Measurements from ENCODE around the gene ESF1.
"Not testable (repeated sequence)": the region's sequence is repeated elsewhere in the genome, so short reads cannot be mapped to it uniquely, and the experiment has no call there.

ESF1 gene

GRCh38 chr20:13788167-13788834 is 3.6 kb upstream of the ESF1 start:
- DNase-seq (ENCODE audit: low read depth in 2 of 2): no peak

GRCh38 chr20:13786143-13786828 is 1.6 kb upstream of the ESF1 start:
- DNase-seq (ENCODE audit: low read depth in 2 of 2): no peak

- DNase-seq (ENCODE audit: low read depth in 2 of 2): no peak
These were observed 337 bp downstream of the ESF1 start for GRCh38 chr20:13784271-13784892.

GRCh38 chr20:13783528-13783927 is 1.2 kb downstream of the ESF1 start:
- no peak for DNase-seq (ENCODE audit: low read depth in 2 of 2)

- no peak for DNase-seq (ENCODE audit: low read depth in 2 of 2)
These were observed 5.9 kb downstream of the ESF1 start for GRCh38 chr20:13778827-13779226.

- no peak for DNase-seq (ENCODE audit: low read depth in 2 of 2)
These were observed 7.5 kb downstream of the ESF1 start for GRCh38 chr20:13777171-13777601.

GRCh38 chr20:13775867-13776266 is 8.9 kb downstream of the ESF1 start:
- DNase-seq (ENCODE audit: low read depth in 2 of 2): no peak

GRCh38 chr20:13772529-13772928 is 12.2 kb downstream of the ESF1 start:
- DNase-seq (ENCODE audit: low read depth in 2 of 2): no peak

- DNase-seq (ENCODE audit: low read depth in 2 of 2): no peak
These were observed 12.8 kb downstream of the ESF1 start for GRCh38 chr20:13771853-13772453.

- DNase-seq (ENCODE audit: low read depth in 2 of 2): no peak
These were observed 14.6 kb downstream of the ESF1 start for GRCh38 chr20:13770141-13770540.

GRCh38 chr20:13765868-13766416 is 18.8 kb downstream of the ESF1 start:
- no peak for DNase-seq (ENCODE audit: low read depth in 2 of 2)

- DNase-seq (ENCODE audit: low read depth in 2 of 2): no peak
These were observed 19.4 kb downstream of the ESF1 start for GRCh38 chr20:13765299-13765698.

GRCh38 chr20:13760451-13760946 is 24.2 kb downstream of the ESF1 start:
- not testable (repeated sequence) for DNase-seq (ENCODE audit: low read depth in 2 of 2)

GRCh38 chr20:13758884-13759283 is 25.8 kb downstream of the ESF1 start:
- no peak for DNase-seq (ENCODE audit: low read depth in 2 of 2)

GRCh38 chr20:13756551-13756950 is 28.2 kb downstream of the ESF1 start:
- DNase-seq (ENCODE audit: low read depth in 2 of 2): no peak

GRCh38 chr20:13755809-13756208 is 28.9 kb downstream of the ESF1 start:
- DNase-seq (ENCODE audit: low read depth in 2 of 2): no peak

GRCh38 chr20:13753436-13754036 is 31.2 kb downstream of the ESF1 start:
- no peak for DNase-seq (ENCODE audit: low read depth in 2 of 2)

- DNase-seq (ENCODE audit: low read depth in 2 of 2): no peak
These were observed 34.9 kb downstream of the ESF1 start for GRCh38 chr20:13749811-13750210.

- no peak for DNase-seq (ENCODE audit: low read depth in 2 of 2)
These were observed 38.9 kb downstream of the ESF1 start for GRCh38 chr20:13745784-13746183.

GRCh38 chr20:13744352-13744751 is 40.4 kb downstream of the ESF1 start:
- no peak for DNase-seq (ENCODE audit: low read depth in 2 of 2)

GRCh38 chr20:13741879-13742278 is 42.8 kb downstream of the ESF1 start:
- DNase-seq (ENCODE audit: low read depth in 2 of 2): no peak

Data from stimulated activated CD8-positive, alpha-beta memory T cell treated with anti-CD3 and anti-CD28 coated beads, Interleukin-2, amount 100 ng/mL, for 1 hour (primary cell).